Vagina (tissue), 2 donors: Measurements from ENCODE around the gene MSI2. TPM values are rescaled to one million over a fixed set of nuclear protein-coding genes. Genes with fewer than 3 reads are reported as not detected.
A peak's percentile ranks its signal among the peaks of the same experiment; 100 is the strongest.

Experiments used
- DNase-seq, 2 donors: peaks; one replicate each; pipeline ENCODE4 v3.0.0-alpha.2; 2017; ENCODE audit errors: extremely low spot score in 2 of 2
- H3K27ac ChIP-seq: fragments of 200-600 bp; sonication (generic); one replicate; pipeline ENCODE4 v1.5.1; 2019
- H3K27me3 ChIP-seq: fragments of 200-600 bp; sonication (generic); one replicate; pipeline ENCODE4 v1.5.1; 2019
- H3K36me3 ChIP-seq, 2 donors: fragments of 200-600 bp; sonication (generic); one replicate each; pipeline ENCODE4 v1.5.1; 2017 to 2019
- H3K4me1 ChIP-seq: fragments of 200-600 bp; sonication (generic); one replicate; pipeline ENCODE4 v1.5.1; 2019
- H3K4me3 ChIP-seq, 2 donors: fragments of 200-600 bp; sonication (generic); 1 replicate in 1 of 2; 2 replicates in 1 of 2; pipeline ENCODE4 v1.5.1; 2016 to 2019
- H3K9me3 ChIP-seq: fragments of 200-600 bp; sonication (generic); one replicate; pipeline ENCODE4 v1.5.1; 2019
- POLR2A ChIP-seq, 2 donors: fragments of 450-650 bp; IDR thresholded peaks; one replicate each; pipeline ENCODE4 v1.6.1; 2017; ENCODE audit warnings: antibody characterized with exemption in 2 of 2, mild to moderate bottlenecking in 2 of 2, moderate library complexity in 2 of 2
- POLR2AphosphoS5 ChIP-seq, 2 donors: sonication (generic); formaldehyde crosslinking; IDR thresholded peaks; one replicate each; pipeline ENCODE4 v1.9.0; 2017; ENCODE audit warnings: antibody characterized with exemption in 2 of 2, mild to moderate bottlenecking in 2 of 2, low read depth in 1 of 2; ENCODE audit not compliant: insufficient read depth in 1 of 2
- intact Hi-C: fragments of 100-400 bp; cut with DNase I; formaldehyde crosslinking; loops from one replicate; pipeline ENCODE4 v1.15.1; 2023
- total RNA-seq: library from RNA; depleted of rRNA; stranded (reverse); fragments of >200 nt; gene quantifications from one replicate; pipeline ENCODE4 v1.2.3, GENCODE V29; 2016
- TF ChIP-seq, protein P1 (sequence below), 3 experiments: fragments of 450-650 bp in 2 of 3; fragments of 200-600 bp in 1 of 3; sonication (generic) in 1 of 3; IDR thresholded peaks; one replicate each; pipeline ENCODE4 v1.5.1; 2017 to 2019; ENCODE audit warnings: antibody characterized with exemption in 3 of 3, mild to moderate bottlenecking in 2 of 3, moderate library complexity in 2 of 3

The MSI2 gene
- total RNA-seq, 1 donor from 2014 or later: 27.3 TPM

DNA sequence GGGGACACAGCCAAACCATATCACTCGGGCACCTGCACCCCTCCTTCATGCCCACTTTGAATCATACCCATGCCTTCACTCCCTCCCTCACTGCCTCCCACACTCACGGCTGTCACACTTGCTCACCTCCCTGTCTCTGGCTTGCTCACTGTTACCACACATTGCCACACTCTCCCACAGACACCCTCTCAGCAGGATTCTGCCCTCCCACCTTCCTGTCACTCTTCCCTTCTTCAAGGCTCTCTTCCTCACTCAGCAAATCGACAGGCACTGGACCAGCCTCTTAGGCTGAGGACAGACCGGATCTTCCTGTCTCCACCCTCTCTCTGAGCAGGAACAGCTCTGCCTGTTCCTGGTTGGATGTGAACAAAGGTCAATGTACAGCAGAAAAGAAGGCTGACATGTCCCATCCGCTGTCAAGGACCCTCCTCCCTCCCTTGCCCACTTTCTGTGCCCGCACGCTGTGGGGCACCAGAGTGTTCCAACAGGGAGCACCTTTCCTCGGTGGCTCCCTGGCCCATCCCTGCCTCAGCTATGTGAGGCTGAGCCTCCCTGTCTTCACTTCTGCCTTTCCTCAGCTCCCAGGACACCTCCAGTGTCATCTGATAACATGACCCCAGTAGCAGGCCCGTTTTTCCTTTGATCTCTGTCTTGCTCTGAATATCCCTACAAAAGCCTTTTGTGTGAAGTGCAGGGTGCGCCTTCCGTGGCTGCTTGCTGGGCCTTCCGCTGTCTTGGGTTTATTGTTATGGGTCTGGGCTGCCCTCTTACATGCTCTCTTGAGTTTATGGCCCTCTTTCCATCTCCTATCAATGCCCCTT lies 441.8 kb downstream of the MSI2 start:
- H3K36me3 ChIP-seq: no peaks in the 10 kb centered on the region
- no peaks in the 10 kb centered on the region for H3K4me1 ChIP-seq
- H3K9me3 ChIP-seq: no peaks in the 10 kb centered on the region
- intact Hi-C loops: no loop called here
- TF ChIP-seq POLR2A (IDR thresholded peaks at IDR 0.05): no peak
- no peak for TF ChIP-seq POLR2AphosphoS5 (IDR thresholded peaks at IDR 0.05; ENCODE audit: insufficient read depth in 1 of 2, low read depth in 1 of 2)
- TF ChIP-seq, protein P1, sequence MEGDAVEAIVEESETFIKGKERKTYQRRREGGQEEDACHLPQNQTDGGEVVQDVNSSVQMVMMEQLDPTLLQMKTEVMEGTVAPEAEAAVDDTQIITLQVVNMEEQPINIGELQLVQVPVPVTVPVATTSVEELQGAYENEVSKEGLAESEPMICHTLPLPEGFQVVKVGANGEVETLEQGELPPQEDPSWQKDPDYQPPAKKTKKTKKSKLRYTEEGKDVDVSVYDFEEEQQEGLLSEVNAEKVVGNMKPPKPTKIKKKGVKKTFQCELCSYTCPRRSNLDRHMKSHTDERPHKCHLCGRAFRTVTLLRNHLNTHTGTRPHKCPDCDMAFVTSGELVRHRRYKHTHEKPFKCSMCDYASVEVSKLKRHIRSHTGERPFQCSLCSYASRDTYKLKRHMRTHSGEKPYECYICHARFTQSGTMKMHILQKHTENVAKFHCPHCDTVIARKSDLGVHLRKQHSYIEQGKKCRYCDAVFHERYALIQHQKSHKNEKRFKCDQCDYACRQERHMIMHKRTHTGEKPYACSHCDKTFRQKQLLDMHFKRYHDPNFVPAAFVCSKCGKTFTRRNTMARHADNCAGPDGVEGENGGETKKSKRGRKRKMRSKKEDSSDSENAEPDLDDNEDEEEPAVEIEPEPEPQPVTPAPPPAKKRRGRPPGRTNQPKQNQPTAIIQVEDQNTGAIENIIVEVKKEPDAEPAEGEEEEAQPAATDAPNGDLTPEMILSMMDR (IDR thresholded peaks at IDR 0.05): no peak
- no peak overlapping the region for H3K27ac ChIP-seq
- no peak for DNase-seq
- no peaks in the 10 kb centered on the region for H3K27me3 ChIP-seq
- H3K4me3 ChIP-seq: no peak overlapping the region

DNA sequence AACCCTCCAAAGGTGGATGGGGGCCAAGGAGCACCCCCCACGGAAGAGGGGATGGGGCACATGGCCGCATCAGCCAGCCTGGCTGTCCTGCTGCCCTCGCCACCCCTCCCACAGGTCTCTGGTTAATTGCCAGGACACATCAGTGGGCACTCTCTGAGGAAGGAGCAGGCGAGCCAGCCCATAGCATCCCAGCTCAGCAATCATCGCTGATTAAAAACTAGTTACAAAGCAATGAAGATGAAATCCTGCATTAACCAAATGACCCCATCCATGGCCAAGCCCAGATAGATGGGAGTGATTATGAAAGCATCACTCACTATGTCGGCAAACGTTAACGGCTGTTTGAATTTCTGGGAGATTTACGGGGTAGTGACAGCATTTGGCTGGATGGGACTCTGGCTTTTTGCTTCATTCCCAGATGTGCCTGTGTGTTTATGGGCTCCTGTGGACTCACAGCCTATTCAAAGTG lies 443.5 kb downstream of the MSI2 start:
- DNase-seq: peak; percentile 46 to 72

DNA sequence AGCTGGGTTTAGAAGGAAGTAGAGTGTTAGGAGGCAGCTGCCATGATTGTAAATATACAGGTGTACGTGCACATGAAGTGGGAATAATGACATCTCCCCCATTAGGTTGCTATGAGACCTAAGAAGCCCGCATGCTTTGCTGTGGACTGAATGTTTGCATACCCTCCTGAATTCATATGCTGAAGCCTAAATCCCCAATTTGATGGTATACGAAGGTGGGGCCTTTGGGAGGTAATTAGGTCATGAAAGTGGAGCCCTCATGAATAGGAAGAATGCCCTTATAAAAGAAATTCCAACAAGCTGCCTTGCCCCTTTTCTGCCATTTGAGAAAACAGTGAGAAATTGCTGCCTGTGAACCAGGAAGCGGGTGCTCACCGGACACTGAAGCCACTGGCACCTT lies 444.8 kb downstream of the MSI2 start:
- intact Hi-C loops: no loop called here
- H3K4me3 ChIP-seq: no peak overlapping the region
- no peaks in the 10 kb centered on the region for H3K9me3 ChIP-seq
- no peaks in the 10 kb centered on the region for H3K4me1 ChIP-seq
- H3K36me3 ChIP-seq: no peaks in the 10 kb centered on the region
- TF ChIP-seq, protein P1 (IDR thresholded peaks at IDR 0.05): no peak
- TF ChIP-seq POLR2AphosphoS5 (IDR thresholded peaks at IDR 0.05; ENCODE audit: insufficient read depth in 1 of 2, low read depth in 1 of 2) (no peak), POLR2A (IDR thresholded peaks at IDR 0.05) (no peak)
- no peaks in the 10 kb centered on the region for H3K27me3 ChIP-seq
- DNase-seq: peak in 1 of 2 donors; percentile 40
- no peak overlapping the region for H3K27ac ChIP-seq

More for the DNA sequence above, 443.5 kb downstream of the MSI2 start:
- H3K27me3 ChIP-seq: no peaks in the 10 kb centered on the region
- H3K9me3 ChIP-seq: no peaks in the 10 kb centered on the region
- intact Hi-C loops: no loop called here
- H3K4me1 ChIP-seq: no peaks in the 10 kb centered on the region
- H3K4me3 ChIP-seq: no peak overlapping the region
- TF ChIP-seq POLR2AphosphoS5 (IDR thresholded peaks at IDR 0.05; ENCODE audit: insufficient read depth in 1 of 2, low read depth in 1 of 2) (no peak), POLR2A (IDR thresholded peaks at IDR 0.05) (no peak)
- TF ChIP-seq, protein P1 (IDR thresholded peaks at IDR 0.05): no peak
- H3K36me3 ChIP-seq: no peaks in the 10 kb centered on the region
- H3K27ac ChIP-seq: no peak overlapping the region

DNA sequence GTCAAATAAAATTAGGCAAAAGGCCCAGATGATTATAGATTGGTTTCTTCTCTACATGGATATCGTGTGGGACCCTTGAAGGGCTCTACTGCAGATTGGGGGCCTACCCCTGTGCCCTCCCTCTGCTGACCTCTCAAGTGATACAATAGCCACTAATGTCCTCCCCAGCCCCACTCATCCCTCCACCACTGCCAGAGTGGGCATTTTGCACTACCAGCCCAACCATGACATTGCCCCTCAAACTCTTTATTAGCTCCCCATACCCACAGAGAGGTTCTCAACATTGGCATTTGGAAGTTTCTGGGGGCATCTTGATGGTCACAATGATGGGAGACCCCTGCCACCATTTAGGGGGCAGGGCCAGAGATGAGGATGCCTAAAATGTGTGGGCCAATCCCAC lies 446.9 kb downstream of the MSI2 start:
- Histone ChIP-seq H3K4me1 (no peaks in the 10 kb centered on the region), H3K36me3 (no peaks in the 10 kb centered on the region), H3K4me3 (no peak overlapping the region), H3K27ac (no peak overlapping the region), H3K27me3 (no peaks in the 10 kb centered on the region), H3K9me3 (no peaks in the 10 kb centered on the region)
- TF ChIP-seq POLR2A (IDR thresholded peaks at IDR 0.05): no peak
- TF ChIP-seq, protein P1 (IDR thresholded peaks at IDR 0.05): no peak
- TF ChIP-seq POLR2AphosphoS5 (IDR thresholded peaks at IDR 0.05; ENCODE audit: insufficient read depth in 1 of 2, low read depth in 1 of 2): no peak
- intact Hi-C loops: no loop called here
- DNase-seq: peak; percentile 31 to 75

DNA sequence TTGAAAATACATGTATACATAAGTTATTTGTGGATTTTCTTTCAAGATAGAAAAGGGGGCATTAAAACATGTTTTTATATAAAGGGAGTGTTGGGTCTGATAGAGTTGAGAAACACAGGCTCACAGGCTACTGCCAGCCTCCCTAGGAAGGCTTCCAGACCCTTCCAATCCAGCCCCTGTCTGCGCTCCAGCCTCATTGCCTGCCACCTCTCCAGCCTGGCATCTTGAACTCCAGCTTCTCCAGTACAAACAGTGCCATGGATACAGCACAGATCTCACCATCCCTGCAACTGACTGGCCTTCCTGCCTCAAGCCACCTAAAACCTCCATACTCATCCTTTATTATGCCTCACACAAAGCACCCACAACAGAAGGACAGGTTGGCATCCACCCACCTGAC lies 448.1 kb downstream of the MSI2 start:
- no peaks in the 10 kb centered on the region for H3K36me3 ChIP-seq
- no peaks in the 10 kb centered on the region for H3K9me3 ChIP-seq
- intact Hi-C loops: no loop called here
- no peaks in the 10 kb centered on the region for H3K4me1 ChIP-seq
- peak in 1 of 2 donors; percentile 31 for DNase-seq
- H3K4me3 ChIP-seq: no peak overlapping the region
- TF ChIP-seq, protein P1 (IDR thresholded peaks at IDR 0.05): no peak
- TF ChIP-seq POLR2A (IDR thresholded peaks at IDR 0.05) (no peak), POLR2AphosphoS5 (IDR thresholded peaks at IDR 0.05; ENCODE audit: insufficient read depth in 1 of 2, low read depth in 1 of 2) (no peak)
- H3K27me3 ChIP-seq: no peaks in the 10 kb centered on the region
- H3K27ac ChIP-seq: no peak overlapping the region
